AG08396 (cell line): ENCODE measurements around the gene ZNF830.
"Not testable (repeated sequence)": the region's sequence is repeated elsewhere in the genome, so short reads cannot be mapped to it uniquely, and the experiment has no call there.

ENCODE experiments used
- DNase-seq: peaks from one replicate; pipeline ENCODE4 v3.0.0; 2012; ENCODE audit warnings: low spot score, mixed read lengths

Gene ZNF830

GRCh38 chr17:34961093-34961911, at the start of gene ZNF830, which contains the start of gene CCT6B:
ZNF830 (plus strand) TSS chr17:34961540; CDS start chr17:34961567, 27 bp downstream.
CCT6B (minus strand) TSS chr17:34961460; CDS start chr17:34961393, 67 bp downstream.
- DNase-seq = peak; percentile 93

GRCh38 chr17:34913001-34913400, 48.3 kb upstream of the ZNF830 start:
- no peak for DNase-seq

GRCh38 chr17:34916120-34916519, 45.2 kb upstream of the ZNF830 start:
- no peak for DNase-seq

GRCh38 chr17:34917381-34917780, 44.0 kb upstream of the ZNF830 start:
- no peak for DNase-seq

GRCh38 chr17:34920676-34921075, 40.7 kb upstream of the ZNF830 start:
- DNase-seq = no peak

GRCh38 chr17:34926661-34927060, 34.7 kb upstream of the ZNF830 start:
- DNase-seq = no peak

- no peak for DNase-seq
Observed at GRCh38 chr17:34930283-34930682, 31.1 kb upstream of the ZNF830 start.

- DNase-seq = not testable (repeated sequence)
Observed at GRCh38 chr17:34950780-34951179, 10.6 kb upstream of the ZNF830 start.

- no peak for DNase-seq
Observed at GRCh38 chr17:34958438-34958837, 2.9 kb upstream of the ZNF830 start.

- DNase-seq = no peak
Observed at GRCh38 chr17:34974179-34974578, 12.8 kb downstream of the ZNF830 start.

- no peak for DNase-seq
Observed at GRCh38 chr17:34974794-34975785, 13.8 kb downstream of the ZNF830 start.

- no peak for DNase-seq
Observed at GRCh38 chr17:34979153-34979552, 17.8 kb downstream of the ZNF830 start.

GRCh38 chr17:34979650-34980352, 18.5 kb downstream of the ZNF830 start:
- peak; percentile 27 for DNase-seq

GRCh38 chr17:34980353-34980680, 19.0 kb downstream of the ZNF830 start, which contains the start of gene LIG3:
LIG3 (plus strand) TSS chr17:34980512; CDS start chr17:34983006, 2,494 bp downstream.
- DNase-seq = peak; percentile 98

- DNase-seq = peak; percentile 94
Observed at GRCh38 chr17:34980681-34981537, 19.6 kb downstream of the ZNF830 start.

- peak; percentile 21 for DNase-seq
Observed at GRCh38 chr17:34981538-34982241, 20.4 kb downstream of the ZNF830 start.

- DNase-seq = no peak
Observed at GRCh38 chr17:34987232-34987631, 25.9 kb downstream of the ZNF830 start.

GRCh38 chr17:34988644-34989043, 27.3 kb downstream of the ZNF830 start:
- no peak for DNase-seq

- DNase-seq = no peak
Observed at GRCh38 chr17:34989473-34989872, 28.1 kb downstream of the ZNF830 start.

- no peak for DNase-seq
Observed at GRCh38 chr17:34990921-34991365, 29.6 kb downstream of the ZNF830 start.
